CD4-positive, alpha-beta T cell treated with Interleukin-15 for 4 hours (primary cell): ENCODE results near the gene HSP90B1.

Source experiments
- DNase-seq: peaks from one replicate; pipeline ENCODE4 v3.0.0-alpha.2; 2020; ENCODE audit warnings: low spot score

HSP90B1 gene

DNA sequence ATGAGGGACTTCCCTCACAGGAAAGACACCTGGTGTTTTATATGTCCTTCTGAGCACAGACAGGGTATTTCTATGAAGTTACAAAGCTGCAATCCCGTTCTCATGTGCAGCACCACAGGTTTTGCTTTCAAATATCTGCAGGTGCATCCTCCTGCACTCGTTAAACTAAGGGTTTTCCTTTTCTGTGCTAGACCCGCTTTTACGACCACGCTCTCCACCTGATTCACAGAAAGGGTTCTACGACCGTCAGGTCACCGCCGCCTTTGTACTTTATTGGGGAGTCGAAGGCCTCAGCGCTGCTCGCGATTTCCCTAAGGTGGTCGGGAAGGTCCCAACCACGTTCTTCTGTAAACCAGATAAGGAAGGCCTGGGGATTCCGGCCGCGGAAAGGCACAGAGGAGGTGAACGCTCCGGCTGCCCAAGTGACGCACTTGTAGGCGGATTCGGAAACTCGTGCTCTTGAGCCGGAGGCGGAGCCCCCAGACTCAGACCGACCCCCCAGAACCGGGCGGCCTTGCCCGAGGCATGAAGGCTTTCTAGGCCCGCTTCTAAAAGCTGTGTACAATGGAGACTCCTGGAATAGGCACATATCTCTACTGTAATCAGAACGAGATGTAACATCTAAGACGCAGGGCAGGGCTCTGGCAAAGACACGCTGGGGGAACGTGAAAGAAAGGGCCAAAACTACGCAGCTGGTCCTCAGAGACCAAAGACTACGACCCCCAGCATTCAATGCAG, 995 bp upstream of the HSP90B1 start:
- DNase-seq, result peak; percentile 90

DNA sequence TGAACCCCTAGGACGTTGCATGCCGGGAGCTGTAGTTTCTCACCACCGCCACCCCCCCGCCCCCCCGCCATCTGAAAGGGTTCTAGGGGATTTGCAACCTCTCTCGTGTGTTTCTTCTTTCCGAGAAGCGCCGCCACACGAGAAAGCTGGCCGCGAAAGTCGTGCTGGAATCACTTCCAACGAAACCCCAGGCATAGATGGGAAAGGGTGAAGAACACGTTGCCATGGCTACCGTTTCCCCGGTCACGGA, 501 bp upstream of the HSP90B1 start:
- no peak for DNase-seq

DNA sequence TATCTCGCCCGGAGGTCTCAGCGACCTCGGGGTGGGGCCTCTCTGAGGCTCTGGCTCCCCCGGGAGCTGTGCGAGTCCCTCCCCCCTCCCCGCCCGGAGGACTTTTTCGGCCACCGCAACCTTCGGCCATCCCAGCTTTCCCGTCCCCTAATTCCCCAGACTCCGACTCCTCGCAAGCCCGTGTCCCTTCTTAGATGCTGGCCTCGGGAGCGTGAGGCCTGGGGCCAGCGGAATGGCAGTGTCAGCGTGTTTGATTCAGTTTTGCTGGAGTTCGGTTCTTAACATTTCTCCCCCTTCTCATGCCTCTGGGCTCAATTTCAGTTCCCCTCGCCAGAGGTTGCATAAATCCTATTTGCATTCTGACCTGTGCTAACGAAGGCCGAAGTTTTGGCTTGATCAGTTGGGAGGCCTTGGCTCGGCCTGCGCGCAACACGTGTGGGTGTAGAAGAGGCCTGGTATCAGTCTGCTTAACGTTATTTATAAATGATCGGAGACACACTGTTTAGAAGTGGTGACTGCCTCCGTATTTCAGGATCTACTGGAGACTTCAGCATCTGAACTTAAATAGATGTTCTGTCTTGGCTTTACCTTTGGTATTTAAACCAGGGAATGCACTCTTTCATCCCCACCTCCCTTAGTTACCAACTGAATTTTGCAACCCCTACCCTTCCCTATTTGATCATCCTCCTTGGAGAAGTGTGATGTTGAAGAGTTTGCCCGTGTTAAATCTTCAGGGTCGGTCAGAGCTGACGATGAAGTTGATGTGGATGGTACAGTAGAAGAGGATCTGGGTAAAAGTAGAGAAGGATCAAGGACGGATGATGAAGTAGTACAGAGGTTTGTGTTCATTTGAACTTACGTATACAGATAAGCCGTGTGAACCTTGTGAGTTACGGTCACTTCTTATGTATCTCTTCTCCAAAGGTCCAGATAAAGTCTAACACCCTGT, 851 bp downstream of the HSP90B1 start:
- no peak for DNase-seq

DNA sequence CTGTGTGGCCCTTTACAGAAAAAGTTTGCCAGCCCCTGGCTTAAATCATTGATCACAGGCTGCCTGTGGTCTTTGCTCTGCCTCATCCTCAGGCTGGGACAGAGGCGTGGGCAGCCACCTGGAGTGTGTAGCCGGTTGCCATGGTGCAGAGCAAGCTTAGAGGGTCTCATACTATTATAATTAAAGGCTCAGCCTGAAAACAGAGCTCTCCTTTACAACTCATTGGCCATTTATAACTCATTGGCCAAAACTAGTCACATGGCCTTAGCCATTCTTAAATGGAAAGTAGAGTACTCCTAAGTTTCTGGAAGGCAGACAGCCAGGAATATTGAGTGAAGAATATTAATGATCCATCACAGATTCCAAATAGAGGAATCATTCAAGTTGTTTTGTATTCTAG, 3.0 kb downstream of the HSP90B1 start:
- DNase-seq, result no peak

DNA sequence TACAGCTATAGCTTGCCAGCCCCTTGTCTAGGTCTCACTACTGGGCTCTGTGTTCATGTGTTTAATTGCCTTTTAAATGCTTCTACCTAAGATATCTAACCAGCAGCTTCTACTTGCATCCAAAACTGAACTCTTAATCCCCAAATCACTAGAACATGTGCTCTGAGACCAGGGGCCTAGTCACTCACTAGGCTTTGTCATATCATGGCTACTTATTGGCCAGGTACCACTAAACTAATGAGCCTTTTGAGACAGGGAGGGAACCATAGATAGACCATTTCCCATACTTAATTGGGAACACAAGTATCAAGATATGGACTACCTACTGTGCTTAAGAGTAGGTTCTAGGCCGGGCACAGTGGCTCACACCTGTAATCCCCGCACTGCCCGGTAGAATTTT, 6.5 kb downstream of the HSP90B1 start:
- DNase-seq, result no peak

DNA sequence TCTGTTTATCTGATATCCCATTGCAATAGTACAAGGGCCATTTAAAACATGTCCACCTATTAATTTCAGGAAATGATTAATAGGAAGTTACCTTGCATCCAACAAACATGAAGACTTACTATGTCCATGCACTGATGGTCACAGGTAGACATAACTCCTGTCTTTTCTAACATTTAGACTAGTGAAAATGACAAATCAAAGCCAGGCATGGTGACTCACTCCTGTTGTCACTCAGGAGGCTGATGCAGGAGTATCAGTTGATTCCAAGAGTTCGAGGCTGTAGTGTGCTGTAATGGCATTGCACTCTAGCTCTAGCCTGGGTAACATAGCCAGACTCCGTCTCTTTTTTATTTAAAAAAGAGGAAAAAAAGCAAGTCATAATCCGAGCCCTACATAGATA, 14.8 kb downstream of the HSP90B1 start:
- no peak for DNase-seq

DNA sequence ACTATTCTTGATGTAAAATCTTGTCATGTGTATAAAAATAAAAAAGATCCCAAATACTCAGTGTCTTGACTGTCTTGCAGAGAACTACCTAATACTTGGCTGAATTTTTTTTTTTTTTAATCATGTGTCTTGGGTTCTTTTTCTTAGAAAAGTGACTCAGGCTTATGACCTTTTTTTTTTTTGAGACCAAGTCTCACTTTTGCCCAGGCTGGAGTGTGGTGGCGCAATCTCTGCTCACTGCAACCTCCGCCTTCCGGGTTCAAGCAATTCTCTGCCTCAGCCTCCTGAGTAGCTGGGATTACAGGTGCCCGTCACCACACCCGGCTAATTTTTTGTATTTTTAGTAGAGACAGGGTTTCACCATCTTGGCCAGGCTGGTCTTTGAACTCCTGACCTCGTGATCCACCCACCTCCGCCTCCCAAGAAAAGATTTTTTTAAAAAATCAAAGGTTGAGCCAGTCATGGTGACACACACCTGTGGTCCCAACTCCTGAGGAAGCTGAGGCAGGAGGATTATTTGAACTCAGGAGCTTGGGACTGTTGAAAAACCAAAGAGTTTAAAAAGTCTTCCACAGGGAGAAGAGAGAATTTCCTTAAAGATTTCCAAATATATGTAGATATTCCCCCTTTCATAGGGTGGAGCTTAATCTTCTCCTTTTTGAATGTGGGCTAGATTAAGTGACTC, 17.8 kb downstream of the HSP90B1 start:
- no peak for DNase-seq

DNA sequence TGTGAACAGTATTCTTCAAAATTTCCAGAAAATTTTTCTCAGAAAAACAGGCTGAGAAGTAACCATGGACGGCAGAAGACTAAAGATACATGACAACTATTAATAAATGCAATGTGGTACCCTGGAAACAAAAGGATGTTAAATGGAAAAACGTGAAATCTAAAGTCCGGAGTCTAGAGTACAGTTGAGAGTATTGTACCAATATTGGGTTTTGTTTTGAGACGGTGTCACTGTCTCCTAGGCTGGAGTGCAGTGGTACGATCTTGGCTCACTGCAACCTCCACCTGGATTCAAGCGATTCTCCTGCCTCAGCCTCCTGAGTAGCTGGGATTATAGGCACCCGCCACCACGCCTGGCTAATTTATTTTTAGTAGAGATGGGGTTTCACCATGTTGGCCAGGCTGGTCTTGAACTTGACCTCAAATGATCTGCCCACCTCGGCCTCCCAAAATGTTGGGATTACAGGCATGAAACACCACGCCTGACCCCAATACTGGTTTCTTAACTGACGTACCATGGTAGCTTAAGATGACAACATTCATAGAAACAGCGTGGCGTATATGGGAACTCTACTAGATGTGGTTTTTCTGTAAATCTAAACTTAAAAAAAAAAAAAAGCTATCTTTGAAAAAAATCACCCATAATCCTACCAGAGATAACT, 18.7 kb downstream of the HSP90B1 start:
- DNase-seq, result no peak

DNA sequence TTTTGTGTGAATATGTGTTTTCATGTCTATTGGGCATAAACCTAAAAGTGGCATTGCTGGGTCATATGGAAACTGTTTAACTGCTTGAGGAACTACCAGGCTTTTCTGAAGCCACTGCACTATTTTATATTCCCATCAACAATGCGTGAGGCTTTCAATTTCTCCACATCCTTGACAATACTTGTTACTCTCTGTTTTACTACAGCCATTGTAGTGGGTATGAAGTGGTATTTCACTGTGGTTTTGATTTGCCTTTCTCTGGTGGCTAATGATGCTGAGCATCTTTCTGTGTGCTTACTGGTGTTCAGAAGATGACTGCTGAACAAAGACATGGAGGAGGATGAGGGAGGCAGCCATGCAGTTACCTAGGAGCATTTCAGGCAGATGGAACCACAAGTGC, 22.3 kb downstream of the HSP90B1 start:
- no peak for DNase-seq

DNA sequence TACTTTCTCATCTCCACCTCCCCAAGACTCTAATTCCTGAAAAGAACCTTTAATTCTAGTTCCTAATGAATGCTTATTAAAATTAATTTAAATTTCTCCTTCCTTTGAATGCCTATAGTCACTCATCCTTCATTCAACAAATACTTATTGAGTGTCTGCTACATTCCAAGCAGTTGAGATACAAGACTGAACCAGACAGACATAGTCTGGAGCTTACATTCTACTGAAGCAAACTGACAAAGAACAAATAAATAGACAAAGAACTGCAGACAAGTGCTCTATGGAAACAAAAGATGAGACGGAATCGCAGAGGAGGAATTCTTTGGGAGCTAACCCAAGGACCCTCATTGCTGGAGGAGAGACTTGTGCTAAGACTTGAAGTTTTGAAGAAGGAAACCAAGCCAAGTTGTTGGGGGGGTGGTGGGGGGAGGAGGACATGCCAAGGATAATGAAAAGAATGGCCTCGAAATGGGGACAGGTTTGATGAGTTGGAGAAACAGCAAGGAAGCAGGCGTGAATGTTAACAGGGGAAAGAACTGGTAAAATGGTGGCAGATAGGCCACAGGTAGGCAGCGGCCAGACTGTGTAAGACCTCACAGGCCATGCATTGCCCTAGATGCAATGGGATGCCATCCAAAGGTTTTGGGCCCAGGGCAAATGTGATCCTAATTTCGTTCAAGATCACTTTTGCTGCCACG, 25.8 kb downstream of the HSP90B1 start:
- no peak for DNase-seq

DNA sequence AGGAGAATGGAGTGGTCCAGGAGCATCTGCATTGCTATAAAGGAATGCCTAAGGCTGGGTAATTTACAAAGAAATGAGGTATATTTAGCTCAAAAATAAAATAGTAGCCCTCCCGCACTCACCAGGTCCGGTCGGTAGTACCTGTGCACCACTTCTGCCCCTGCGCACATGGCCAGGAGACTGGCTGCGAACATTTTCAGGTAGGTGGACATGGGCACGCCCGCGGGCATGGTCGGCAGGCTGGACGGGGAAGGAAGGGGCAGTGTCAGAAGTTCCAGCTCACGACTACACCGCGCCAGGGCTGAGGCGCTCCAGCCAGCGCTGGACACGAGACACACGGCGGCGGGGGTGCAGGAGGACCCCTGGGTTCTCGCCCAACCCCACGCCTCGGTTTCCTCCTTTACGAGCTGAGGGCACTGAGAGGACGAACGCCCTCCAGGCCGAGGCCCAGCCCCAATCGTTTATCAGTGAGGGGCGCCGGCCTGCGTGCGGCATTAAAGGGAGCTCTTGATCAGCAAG, 26.4 kb downstream of the HSP90B1 start:
- no peak for DNase-seq

DNA sequence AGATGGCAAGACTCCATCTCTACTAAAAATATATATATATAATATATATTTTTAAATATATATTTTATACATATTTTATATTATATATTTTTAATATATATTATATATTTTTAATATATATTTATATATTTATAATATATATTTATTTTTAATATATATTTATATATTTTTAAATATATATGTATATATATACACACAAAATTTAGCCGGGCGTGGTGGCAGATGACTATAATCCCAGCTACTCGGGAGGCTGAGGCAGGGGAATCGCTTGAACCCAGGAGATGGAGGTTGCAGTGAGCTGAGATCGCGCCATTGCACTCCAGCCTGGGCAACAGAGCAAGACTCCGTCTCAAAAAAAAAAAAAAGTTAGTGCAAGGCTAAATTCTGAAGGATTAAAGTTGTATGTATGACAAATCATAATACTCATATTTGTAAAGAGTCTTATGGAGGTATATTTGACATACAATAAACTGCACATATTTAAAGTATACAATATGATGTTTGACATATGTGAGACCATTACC, 27.7 kb downstream of the HSP90B1 start:
- no peak for DNase-seq

DNA sequence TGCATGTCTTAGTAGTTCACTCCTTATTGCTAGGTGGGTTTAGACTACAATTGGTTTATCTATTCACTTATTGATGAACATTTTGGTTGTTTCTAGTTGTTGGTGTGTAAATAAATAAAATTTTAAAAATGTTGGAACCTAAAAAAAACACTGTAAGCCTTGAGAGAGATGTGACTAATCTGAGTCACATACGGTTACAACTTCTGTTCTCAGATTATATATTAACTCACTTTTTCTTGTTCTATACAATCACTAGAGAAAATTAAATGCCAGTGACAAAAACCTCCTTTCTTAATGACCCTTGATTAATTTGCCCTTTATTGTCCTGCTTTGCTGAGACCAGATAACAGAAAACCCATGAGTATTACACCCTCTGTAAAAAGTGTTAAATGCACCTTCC, 28.4 kb downstream of the HSP90B1 start:
- no peak for DNase-seq

DNA sequence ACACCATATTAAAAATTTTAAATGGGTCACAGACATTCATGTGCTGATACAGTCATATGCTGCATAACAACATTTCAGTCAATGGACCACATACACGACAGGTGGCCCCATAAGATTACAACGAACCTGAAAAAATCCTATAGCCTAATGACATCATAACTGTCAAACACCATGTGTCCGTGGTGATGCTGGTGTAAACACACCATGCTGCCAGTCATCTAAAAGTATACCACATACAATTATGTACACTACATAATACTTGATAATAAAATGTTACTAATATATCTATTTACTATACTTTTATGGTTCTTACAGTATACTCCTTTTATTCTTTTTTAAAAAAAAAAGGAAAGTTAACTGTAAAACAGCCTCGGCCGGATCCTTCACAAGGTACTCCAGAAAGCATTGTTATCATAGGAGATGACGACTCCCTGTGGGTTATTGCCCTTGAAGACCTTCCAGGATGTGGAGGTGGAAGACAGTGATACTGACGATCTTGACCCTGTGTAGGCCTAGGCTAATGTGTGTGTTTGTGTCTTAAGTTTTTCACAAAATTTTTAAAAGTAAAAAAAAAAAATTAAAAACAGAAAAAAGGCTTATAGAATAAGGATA, 30.5 kb downstream of the HSP90B1 start:
- DNase-seq, result no peak

DNA sequence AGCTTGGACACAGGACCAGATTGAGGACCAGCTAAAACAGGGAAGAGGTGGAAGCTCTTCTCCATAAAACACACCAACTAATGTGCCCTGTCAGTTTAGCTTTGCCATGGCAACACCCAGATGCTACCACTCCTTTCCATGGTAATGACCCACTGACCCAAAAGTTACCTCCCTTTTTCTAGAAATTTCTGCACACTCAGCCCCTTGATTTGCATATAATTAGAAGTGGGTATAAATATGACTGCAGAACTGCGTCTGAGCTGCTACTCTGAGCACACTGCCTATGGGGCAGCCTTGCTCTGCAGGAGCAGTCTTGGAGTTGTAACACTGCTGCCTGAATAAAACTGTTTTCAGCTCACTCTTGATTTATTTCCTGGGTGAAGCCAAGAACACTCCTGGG, 32.3 kb downstream of the HSP90B1 start:
- DNase-seq, result no peak

DNA sequence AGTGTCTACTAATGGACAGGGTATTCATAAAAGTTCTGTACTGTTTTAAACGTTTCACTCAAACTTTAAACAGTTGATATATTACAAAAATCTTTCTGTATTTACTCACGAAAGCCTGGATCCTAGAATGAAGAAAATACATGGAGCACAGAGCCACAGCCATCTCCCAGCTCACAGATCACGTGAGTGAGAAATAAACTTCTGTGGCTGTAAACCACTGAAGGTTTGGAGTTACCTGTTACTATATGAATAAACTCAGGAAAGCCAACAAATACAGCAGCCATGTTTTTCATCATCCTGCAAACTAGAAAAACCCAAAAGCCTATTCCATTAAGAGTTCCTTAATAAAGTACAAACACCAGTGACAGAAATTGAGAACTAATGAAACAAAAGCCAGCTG, 34.6 kb downstream of the HSP90B1 start:
- no peak for DNase-seq

DNA sequence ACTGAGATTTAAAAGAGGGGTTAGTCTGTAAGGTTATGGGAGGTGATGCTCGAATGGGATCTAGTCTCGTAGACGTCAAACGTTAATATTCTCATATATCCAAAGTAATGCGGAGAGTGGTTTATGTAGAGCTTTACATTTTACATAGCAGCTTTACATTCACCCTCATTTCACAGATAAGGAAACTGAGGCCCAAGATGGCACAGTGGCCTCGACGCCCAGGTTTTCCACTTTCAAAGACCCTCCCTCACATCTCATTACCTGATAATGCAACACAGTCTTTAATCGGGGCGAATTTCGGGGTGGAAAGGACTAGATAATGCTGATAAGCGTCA, 35.0 kb downstream of the HSP90B1 start:
- DNase-seq, result no peak

DNA sequence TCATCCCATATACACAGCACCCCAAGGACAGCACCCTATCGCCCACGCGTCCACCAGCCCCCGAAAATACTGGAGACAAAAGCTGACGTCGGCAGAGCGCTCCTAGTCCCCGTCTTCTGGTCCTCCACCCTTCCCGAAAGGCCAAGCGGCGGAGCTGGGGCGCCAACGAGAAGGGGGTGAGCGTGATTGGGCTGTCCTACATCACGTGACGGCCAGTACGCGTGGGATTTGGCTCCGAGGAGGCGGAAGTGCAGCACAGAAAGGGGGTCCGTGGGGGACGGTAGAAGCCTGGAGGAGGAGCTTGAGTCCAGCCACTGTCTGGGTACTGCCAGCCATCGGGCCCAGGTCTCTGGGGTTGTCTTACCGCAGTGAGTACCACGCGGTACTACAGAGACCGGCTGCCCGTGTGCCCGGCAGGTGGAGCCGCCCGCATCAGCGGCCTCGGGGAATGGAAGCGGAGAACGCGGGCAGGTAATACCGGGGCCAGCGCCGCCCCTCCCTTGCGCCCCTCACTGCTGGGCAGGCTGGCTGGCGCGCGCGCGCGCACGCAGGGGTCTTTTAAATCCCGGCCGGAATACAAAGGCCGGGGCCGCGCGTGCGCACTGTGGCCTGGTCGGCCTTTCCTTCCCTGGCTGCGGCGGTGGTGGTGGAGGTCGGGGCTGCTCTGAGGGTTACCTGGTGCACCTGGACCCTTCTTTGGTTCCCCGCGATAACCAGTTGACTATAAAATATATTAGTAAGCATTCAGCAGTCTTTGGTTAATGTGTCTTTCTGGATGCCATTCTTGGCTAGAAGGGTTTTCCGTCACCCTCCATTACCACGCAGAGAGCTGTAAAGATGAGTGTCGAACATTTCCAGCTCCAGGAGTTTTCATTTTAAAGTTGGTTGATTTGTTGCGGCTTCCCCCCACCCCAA, 35.6 kb downstream of the HSP90B1 start, which contains the start of gene TDG:
Gene TDG (plus strand): TSS at position 283 of the 915 bp plus-strand sequence. CDS start 166 bp downstream, at position 449.
- DNase-seq, result peak; percentile 98

DNA sequence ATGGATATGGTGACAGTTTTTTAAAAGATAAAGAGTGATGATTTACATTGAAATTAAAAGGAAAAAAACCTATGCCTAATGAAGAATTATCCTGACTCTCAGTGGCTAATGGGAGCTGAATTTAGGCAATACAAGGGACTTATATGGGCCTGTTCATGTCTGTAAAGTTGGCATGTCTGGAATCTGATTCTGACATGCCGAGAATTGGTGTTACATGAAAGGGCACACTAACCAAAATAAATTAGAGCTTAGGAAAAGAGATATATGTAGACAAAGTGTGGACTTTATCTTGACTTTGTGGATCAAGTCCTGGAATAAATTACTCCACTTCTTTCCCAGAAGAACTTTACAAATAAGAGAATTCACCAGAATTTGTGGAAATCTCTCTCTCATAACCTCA, 36.5 kb downstream of the HSP90B1 start:
- DNase-seq, result no peak

DNA sequence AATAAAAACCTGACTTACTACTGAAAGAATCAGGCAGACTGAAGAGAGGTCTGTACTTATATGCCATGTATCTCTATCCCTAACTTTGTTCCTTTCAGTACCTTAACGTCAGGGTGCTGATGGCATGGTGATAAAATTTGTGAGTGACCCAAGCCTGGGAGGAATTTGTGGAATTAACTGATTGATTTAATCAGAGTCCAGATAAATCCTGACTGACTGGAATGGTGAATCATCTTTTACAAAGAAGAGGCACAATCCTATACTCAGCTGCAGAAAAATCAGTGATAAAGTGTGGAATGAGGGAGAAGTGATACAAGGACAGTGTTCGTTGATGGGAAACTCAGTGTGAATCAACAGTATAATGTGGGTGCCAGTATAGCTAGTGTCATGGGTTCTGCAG, 39.2 kb downstream of the HSP90B1 start:
- DNase-seq, result no peak
